ENCODE results near the gene EHMT1. TPM values are rescaled to one million over a fixed set of nuclear protein-coding genes. Genes with fewer than 3 reads are reported as not detected.
"Not testable (repeated sequence)": the region's sequence is repeated elsewhere in the genome, so short reads cannot be mapped to it uniquely, and the experiment has no call there.

Gene EHMT1
- total and polyA plus RNA-seq, 2 of the 13 experiments (the other 11 are each of a cell fraction or from before 2014, with no cell fraction given), result 23.0 to 27.1 TPM

DNA sequence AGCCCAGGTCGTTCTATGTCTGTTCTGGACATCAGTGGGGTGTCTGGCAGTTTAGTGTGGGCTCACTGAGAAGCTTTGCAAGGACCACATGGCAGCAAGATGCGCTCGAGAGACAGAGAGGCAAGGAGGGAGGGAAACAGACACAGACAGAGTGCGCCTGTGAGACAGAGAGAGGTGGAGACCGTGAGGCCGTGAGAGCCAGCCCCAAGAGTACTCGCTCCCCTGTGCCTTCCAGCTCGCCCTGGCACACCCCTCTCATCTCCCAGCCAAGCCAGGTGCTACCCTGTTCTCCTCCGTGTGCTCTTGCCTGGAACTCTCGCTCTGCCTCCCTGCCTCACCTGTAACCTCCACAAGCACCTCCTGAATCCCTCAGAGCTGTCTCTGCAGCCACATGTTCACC lies 106.8 kb downstream of the EHMT1 start:
- TF ChIP-seq HNRNPUL1 (IDR thresholded peaks at IDR 0.05; ENCODE audit: low read depth, low read length), result no peak
- TF ChIP-seq SAFB2 (CRISPR knock-in tag; IDR thresholded peaks at IDR 0.05; ENCODE audit: borderline replicate concordance, low read depth), result no peak
- no peak for TF ChIP-seq MYPOP (CRISPR knock-in tag; IDR thresholded peaks at IDR 0.05)
- no peak for TF ChIP-seq NR2F6 (IDR thresholded peaks at IDR 0.05)
- no peak for TF ChIP-seq NR2F6 (CRISPR knock-in tag; IDR thresholded peaks at IDR 0.05)
- TF ChIP-seq, protein P1, sequence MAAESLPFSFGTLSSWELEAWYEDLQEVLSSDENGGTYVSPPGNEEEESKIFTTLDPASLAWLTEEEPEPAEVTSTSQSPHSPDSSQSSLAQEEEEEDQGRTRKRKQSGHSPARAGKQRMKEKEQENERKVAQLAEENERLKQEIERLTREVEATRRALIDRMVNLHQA (CRISPR knock-in tag; IDR thresholded peaks at IDR 0.05), result no peak
- no peak for TF ChIP-seq ZNF34 (CRISPR knock-in tag; IDR thresholded peaks at IDR 0.05; ENCODE audit: borderline replicate concordance)
- TF ChIP-seq MXD4 (CRISPR knock-in tag; IDR thresholded peaks at IDR 0.05), result no peak
- TF ChIP-seq, protein P2, sequence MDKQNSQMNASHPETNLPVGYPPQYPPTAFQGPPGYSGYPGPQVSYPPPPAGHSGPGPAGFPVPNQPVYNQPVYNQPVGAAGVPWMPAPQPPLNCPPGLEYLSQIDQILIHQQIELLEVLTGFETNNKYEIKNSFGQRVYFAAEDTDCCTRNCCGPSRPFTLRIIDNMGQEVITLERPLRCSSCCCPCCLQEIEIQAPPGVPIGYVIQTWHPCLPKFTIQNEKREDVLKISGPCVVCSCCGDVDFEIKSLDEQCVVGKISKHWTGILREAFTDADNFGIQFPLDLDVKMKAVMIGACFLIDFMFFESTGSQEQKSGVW (CRISPR knock-in tag; IDR thresholded peaks at IDR 0.05; ENCODE audit: borderline replicate concordance), result no peak
- no peak for TF ChIP-seq CREB1 (IDR thresholded peaks at IDR 0.05)
- no peak for TF ChIP-seq CREB1 (CRISPR knock-in tag; IDR thresholded peaks at IDR 0.05)
- no peak for TF ChIP-seq NFRKB (IDR thresholded peaks at IDR 0.05)
- TF ChIP-seq FIP1L1 (IDR thresholded peaks at IDR 0.05; ENCODE audit: borderline replicate concordance, insufficient read depth, low read depth, low read length), result no peak
- no peak for TF ChIP-seq HOXA9 (CRISPR knock-in tag; IDR thresholded peaks at IDR 0.05; ENCODE audit: borderline replicate concordance)
- H3K27ac ChIP-seq (ENCODE audit: extremely low read length, insufficient read depth, low read length), result no peak overlapping the region
- CTCF ChIA-PET (ENCODE audit: low intra/inter-chr PET ratio, low total read pairs), result no interaction called here
- no peaks in the 10 kb centered on the region for H3K9me3 ChIP-seq (ENCODE audit: low read length)
- no peaks in the 10 kb centered on the region for H3K4me1 ChIP-seq (ENCODE audit: insufficient read depth, low read length)
- no peak overlapping the region for H3K4me2 ChIP-seq (ENCODE audit: low read depth, low read length)
- H2AFZ ChIP-seq (ENCODE audit: low read length), result no peak overlapping the region
- no peaks in the 10 kb centered on the region for H4K20me1 ChIP-seq (ENCODE audit: insufficient read depth, low read length)
- FAIRE-seq (no peak), ATAC-seq (no peak), DNase-seq (ENCODE audit: low spot score) (no peak)
- no peaks in the 10 kb centered on the region for H3K27me3 ChIP-seq (ENCODE audit: control insufficient read depth in 1 of 2, insufficient read depth in 2 of 2, low read length in 2 of 2)
- peaks cover 13 to 36% of the 10 kb centered on the region in 2 experiments for H3K36me3 ChIP-seq (replicated peaks in 1 of 2; ENCODE audit: control insufficient read depth in 1 of 2, insufficient read depth in 2 of 2, low read length in 2 of 2)
- H3K79me2 ChIP-seq (ENCODE audit: insufficient read depth, low read length), result peaks cover 3% of the 10 kb centered on the region
- no peak overlapping the region for H3K4me3 ChIP-seq (replicated peaks in 1 of 3; ENCODE audit: insufficient read depth in 1 of 3, low read depth in 2 of 3, low read length in 3 of 3)
- POLR2A ChIA-PET, result no interaction called here
- intact Hi-C loops (cut with micrococcal nuclease; ENCODE audit: unreplicated experiment) (no loop called here), in situ Hi-C loops (cut with HindIII; ENCODE audit: extremely low pct_ligation_motif_present, low pct_unique_long_range_greater_than_20kb) (no loop called here)
- 98% methylated on average over 10 of the region's 10 CpGs for WGBS (ENCODE audit: low lambda C conversion rate)
- H3K9ac ChIP-seq (ENCODE audit: insufficient read depth, low read depth, low read length), result no peak overlapping the region
- BruUV-seq (replicated peaks), result no TSS peak

DNA sequence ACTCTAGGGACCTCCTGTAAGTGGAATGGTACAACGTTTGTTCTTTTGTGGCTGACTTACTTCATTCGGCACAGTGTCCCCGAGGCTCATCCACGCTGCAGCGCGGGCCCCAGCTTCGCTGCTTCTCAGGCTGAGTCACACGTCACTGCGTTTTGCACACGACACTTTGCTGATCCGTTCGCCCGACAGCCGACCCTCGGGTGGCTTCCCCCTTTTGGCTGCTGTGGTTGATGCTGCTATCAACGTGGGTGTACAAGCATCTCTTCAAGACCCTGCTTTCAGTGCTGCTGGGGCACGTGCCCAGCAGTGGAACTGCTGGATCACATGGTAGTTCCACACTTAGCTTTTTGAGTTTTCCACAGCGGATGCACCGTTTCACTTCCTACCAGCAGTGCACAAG lies 107.5 kb downstream of the EHMT1 start:
- H3K27ac ChIP-seq (ENCODE audit: extremely low read length, insufficient read depth, low read length); in situ Hi-C loops (cut with HindIII; ENCODE audit: extremely low pct_ligation_motif_present, low pct_unique_long_range_greater_than_20kb); H4K20me1 ChIP-seq (ENCODE audit: insufficient read depth, low read length); H3K79me2 ChIP-seq (ENCODE audit: insufficient read depth, low read length); H2AFZ ChIP-seq (ENCODE audit: low read length); H3K27me3 ChIP-seq (ENCODE audit: control insufficient read depth in 1 of 2, insufficient read depth in 2 of 2, low read length in 2 of 2); H3K4me1 ChIP-seq (ENCODE audit: insufficient read depth, low read length); DNase-seq (ENCODE audit: low spot score); H3K4me2 ChIP-seq (ENCODE audit: low read depth, low read length); H3K9me3 ChIP-seq (ENCODE audit: low read length); ATAC-seq; H3K9ac ChIP-seq (ENCODE audit: insufficient read depth, low read depth, low read length); FAIRE-seq; H3K4me3 ChIP-seq (replicated peaks in 1 of 3; ENCODE audit: insufficient read depth in 1 of 3, low read depth in 2 of 3, low read length in 3 of 3); POLR2A ChIA-PET; BruUV-seq (replicated peaks); CTCF ChIA-PET (ENCODE audit: low intra/inter-chr PET ratio, low total read pairs); intact Hi-C loops (cut with micrococcal nuclease; ENCODE audit: unreplicated experiment): not testable (repeated sequence)
- WGBS (ENCODE audit: low lambda C conversion rate), result 95% methylated on average over 11 of the region's 19 CpGs
- H3K36me3 ChIP-seq (replicated peaks in 1 of 2; ENCODE audit: control insufficient read depth in 1 of 2, insufficient read depth in 2 of 2, low read length in 2 of 2), result peaks cover 13 to 32% of the 10 kb centered on the region in 2 experiments

All from HepG2 (cell line).